ENCODE data around the gene LAT.

The LAT gene

GRCh38 chr16:28985211-28986041 is 574 bp downstream of the LAT start:
- H4K12ac ChIP-seq (ENCODE audit: low read depth, low read length) = no peak overlapping the region
- peaks cover 4% of the 10 kb centered on the region for H3K9me3 ChIP-seq (ENCODE audit: insufficient read depth, low read depth, low read length)
- no CpG with 5 or more reads among the region's 19 CpGs for WGBS (ENCODE audit: extremely low coverage, insufficient coverage, insufficient read length)
- H3K27ac ChIP-seq (ENCODE audit: low read depth, low read length) = no peak overlapping the region
- H4K8ac ChIP-seq (ENCODE audit: low read depth, low read length) = no peak overlapping the region
- no peak overlapping the region for H2AFZ ChIP-seq (ENCODE audit: insufficient read depth, low read length, poor library complexity)
- no peaks in the 10 kb centered on the region for H3K4me1 ChIP-seq (ENCODE audit: control insufficient read depth in 1 of 2, insufficient read depth in 2 of 2, low read length in 2 of 2)
- no peak overlapping the region for H3K9ac ChIP-seq (ENCODE audit: low read length)
- no peak for DNase-seq
- H3K36me3 ChIP-seq (ENCODE audit: control insufficient read depth in 1 of 2, insufficient read depth in 2 of 2, low read length in 2 of 2) = peaks cover 49 to 67% of the 10 kb centered on the region in 2 experiments
- no peak overlapping the region for H3K18ac ChIP-seq (ENCODE audit: low read length)
- no peak overlapping the region for H3K23ac ChIP-seq (ENCODE audit: low read length)
- H3K79me1 ChIP-seq (ENCODE audit: low read length) = no peaks in the 10 kb centered on the region
- no peak overlapping the region for H3K14ac ChIP-seq (ENCODE audit: low read length)
- H3K4ac ChIP-seq (ENCODE audit: low read depth, low read length) = no peak overlapping the region
- H4K91ac ChIP-seq (ENCODE audit: low read depth, low read length) = no peak overlapping the region
- H3K27me3 ChIP-seq (ENCODE audit: insufficient read depth, low read length) = no peaks in the 10 kb centered on the region
- H3K4me3 ChIP-seq (ENCODE audit: low read depth, low read length) = no peak overlapping the region
- H2AK5ac ChIP-seq (ENCODE audit: low read length) = no peak overlapping the region
- no peaks in the 10 kb centered on the region for H3K79me2 ChIP-seq (ENCODE audit: control insufficient read depth, insufficient read depth, low read length, poor library complexity)
- H2BK5ac ChIP-seq (ENCODE audit: low read depth, low read length, poor library complexity) = no peak overlapping the region
- no peak overlapping the region for H2BK12ac ChIP-seq (ENCODE audit: low read length)
- H3K4me2 ChIP-seq (ENCODE audit: low read length) = no peak overlapping the region
- no peak overlapping the region for H2BK120ac ChIP-seq (ENCODE audit: insufficient read depth, low read length, poor library complexity)

GRCh38 chr16:28986046-28986445 is 1.2 kb downstream of the LAT start:
- no peak for DNase-seq
- Histone ChIP-seq H3K18ac (ENCODE audit: low read length) (no peak overlapping the region), H3K36me3 (ENCODE audit: control insufficient read depth in 1 of 2, insufficient read depth in 2 of 2, low read length in 2 of 2) (peaks cover 47 to 66% of the 10 kb centered on the region in 2 experiments), H3K14ac (ENCODE audit: low read length) (no peak overlapping the region), H4K12ac (ENCODE audit: low read depth, low read length) (no peak overlapping the region), H2AFZ (ENCODE audit: insufficient read depth, low read length, poor library complexity) (no peak overlapping the region), H4K91ac (ENCODE audit: low read depth, low read length) (no peak overlapping the region), H3K9ac (ENCODE audit: low read length) (no peak overlapping the region), H3K4ac (ENCODE audit: low read depth, low read length) (no peak overlapping the region), H3K9me3 (ENCODE audit: insufficient read depth, low read depth, low read length) (peaks cover 4% of the 10 kb centered on the region), H2BK12ac (ENCODE audit: low read length) (no peak overlapping the region), H3K27me3 (ENCODE audit: insufficient read depth, low read length) (no peaks in the 10 kb centered on the region), H2BK5ac (ENCODE audit: low read depth, low read length, poor library complexity) (no peak overlapping the region), H3K27ac (ENCODE audit: low read depth, low read length) (no peak overlapping the region), H4K8ac (ENCODE audit: low read depth, low read length) (no peak overlapping the region), H3K79me2 (ENCODE audit: control insufficient read depth, insufficient read depth, low read length, poor library complexity) (no peaks in the 10 kb centered on the region), H3K4me3 (ENCODE audit: low read depth, low read length) (no peak overlapping the region), H3K4me2 (ENCODE audit: low read length) (no peak overlapping the region), H3K79me1 (ENCODE audit: low read length) (no peaks in the 10 kb centered on the region), H3K4me1 (ENCODE audit: control insufficient read depth in 1 of 2, insufficient read depth in 2 of 2, low read length in 2 of 2) (no peaks in the 10 kb centered on the region), H2AK5ac (ENCODE audit: low read length) (no peak overlapping the region), H2BK120ac (ENCODE audit: insufficient read depth, low read length, poor library complexity) (no peak overlapping the region), H3K23ac (ENCODE audit: low read length) (no peak overlapping the region)
- WGBS (ENCODE audit: extremely low coverage, insufficient coverage, insufficient read length) = no CpG with 5 or more reads among the region's 9 CpGs

- no peak overlapping the region for H2AFZ ChIP-seq (ENCODE audit: insufficient read depth, low read length, poor library complexity)
- H3K4me2 ChIP-seq (ENCODE audit: low read length) = no peak overlapping the region
- no peaks in the 10 kb centered on the region for H3K79me1 ChIP-seq (ENCODE audit: low read length)
- H2BK12ac ChIP-seq (ENCODE audit: low read length) = no peak overlapping the region
- no peak overlapping the region for H2BK5ac ChIP-seq (ENCODE audit: low read depth, low read length, poor library complexity)
- H4K12ac ChIP-seq (ENCODE audit: low read depth, low read length) = no peak overlapping the region
- no peak overlapping the region for H2AK5ac ChIP-seq (ENCODE audit: low read length)
- no peak overlapping the region for H3K4me3 ChIP-seq (ENCODE audit: low read depth, low read length)
- no peak overlapping the region for H3K18ac ChIP-seq (ENCODE audit: low read length)
- H3K27me3 ChIP-seq (ENCODE audit: insufficient read depth, low read length) = no peaks in the 10 kb centered on the region
- no peak overlapping the region for H3K9ac ChIP-seq (ENCODE audit: low read length)
- no peak overlapping the region for H3K14ac ChIP-seq (ENCODE audit: low read length)
- H3K36me3 ChIP-seq (ENCODE audit: control insufficient read depth in 1 of 2, insufficient read depth in 2 of 2, low read length in 2 of 2) = peaks cover 42 to 62% of the 10 kb centered on the region in 2 experiments
- H3K23ac ChIP-seq (ENCODE audit: low read length) = no peak overlapping the region
- H4K91ac ChIP-seq (ENCODE audit: low read depth, low read length) = no peak overlapping the region
- DNase-seq = no peak
- no peak overlapping the region for H2BK120ac ChIP-seq (ENCODE audit: insufficient read depth, low read length, poor library complexity)
- no peaks in the 10 kb centered on the region for H3K4me1 ChIP-seq (ENCODE audit: control insufficient read depth in 1 of 2, insufficient read depth in 2 of 2, low read length in 2 of 2)
- H3K9me3 ChIP-seq (ENCODE audit: insufficient read depth, low read depth, low read length) = peaks cover 4% of the 10 kb centered on the region
- no peak overlapping the region for H4K8ac ChIP-seq (ENCODE audit: low read depth, low read length)
- H3K79me2 ChIP-seq (ENCODE audit: control insufficient read depth, insufficient read depth, low read length, poor library complexity) = no peaks in the 10 kb centered on the region
- WGBS (ENCODE audit: extremely low coverage, insufficient coverage, insufficient read length) = no CpG with 5 or more reads among the region's 13 CpGs
- H3K27ac ChIP-seq (ENCODE audit: low read depth, low read length) = no peak overlapping the region
- no peak overlapping the region for H3K4ac ChIP-seq (ENCODE audit: low read depth, low read length)
Observed at GRCh38 chr16:28986492-28986891, 1.6 kb downstream of the LAT start.

GRCh38 chr16:28987170-28987853 is 2.5 kb downstream of the LAT start:
- Histone ChIP-seq H3K14ac (ENCODE audit: low read length) (no peak overlapping the region), H2BK5ac (ENCODE audit: low read depth, low read length, poor library complexity) (no peak overlapping the region), H4K12ac (ENCODE audit: low read depth, low read length) (no peak overlapping the region), H3K79me2 (ENCODE audit: control insufficient read depth, insufficient read depth, low read length, poor library complexity) (no peaks in the 10 kb centered on the region), H4K91ac (ENCODE audit: low read depth, low read length) (no peak overlapping the region), H3K4me1 (ENCODE audit: control insufficient read depth in 1 of 2, insufficient read depth in 2 of 2, low read length in 2 of 2) (no peaks in the 10 kb centered on the region), H3K4ac (ENCODE audit: low read depth, low read length) (no peak overlapping the region), H2AFZ (ENCODE audit: insufficient read depth, low read length, poor library complexity) (no peak overlapping the region), H4K8ac (ENCODE audit: low read depth, low read length) (no peak overlapping the region), H3K9me3 (ENCODE audit: insufficient read depth, low read depth, low read length) (peaks cover 4% of the 10 kb centered on the region), H3K79me1 (ENCODE audit: low read length) (no peaks in the 10 kb centered on the region), H3K18ac (ENCODE audit: low read length) (no peak overlapping the region), H3K4me2 (ENCODE audit: low read length) (no peak overlapping the region), H3K4me3 (ENCODE audit: low read depth, low read length) (no peak overlapping the region), H3K27ac (ENCODE audit: low read depth, low read length) (no peak overlapping the region), H3K23ac (ENCODE audit: low read length) (no peak overlapping the region), H2BK120ac (ENCODE audit: insufficient read depth, low read length, poor library complexity) (no peak overlapping the region), H2BK12ac (ENCODE audit: low read length) (no peak overlapping the region), H2AK5ac (ENCODE audit: low read length) (no peak overlapping the region), H3K36me3 (ENCODE audit: control insufficient read depth in 1 of 2, insufficient read depth in 2 of 2, low read length in 2 of 2) (peaks cover 36 to 53% of the 10 kb centered on the region in 2 experiments), H3K27me3 (ENCODE audit: insufficient read depth, low read length) (no peaks in the 10 kb centered on the region), H3K9ac (ENCODE audit: low read length) (no peak overlapping the region)
- WGBS (ENCODE audit: extremely low coverage, insufficient coverage, insufficient read length) = no CpG with 5 or more reads among the region's 4 CpGs
- DNase-seq = no peak

All from trophoblast cell (in vitro differentiated cells and primary cell).